Panc1 (cell line): ENCODE results near the gene SLFN5. TPM values are rescaled to one million over a fixed set of nuclear protein-coding genes. Genes with fewer than 3 reads are reported as not detected.

Source experiments
- ATAC-seq: fragments of 200-7000 bp; cut with Tn5 transposase; 2 replicates; pipeline ENCODE4 v1.9.1; 2020; ENCODE audit warnings: mild to moderate bottlenecking, moderate library complexity
- BruUV-seq: library from RNA; stranded (reverse); fragments of 400-500 nt; replicated peaks from 2 replicates; lab custom pipeline; 2021; lab: Mats Ljungman, UMichigan
- CTCF ChIA-PET: fragments of 300-600 bp; sonication (Branson Sonifier 250); formaldehyde crosslinking; loops from one replicate; lab custom pipeline; 2022; ENCODE audit warnings: antibody characterized with exemption; lab: Charles Lee
- POLR2A ChIA-PET: fragments of 300-600 bp; sonication (Branson Sonifier 250); formaldehyde crosslinking; loops from one replicate; lab custom pipeline; 2022; ENCODE audit warnings: antibody characterized with exemption; lab: Charles Lee
- DNase-seq: peaks from one replicate; pipeline ENCODE4 v3.0.0-alpha.2; 2010; ENCODE audit warnings: low read depth, low spot score
- H3K27ac ChIP-seq: 2 replicates; pipeline ENCODE4 v1.5.1; 2011; ENCODE audit warnings: mild to moderate bottlenecking, low read length, inconsistent platforms
- H3K27me3 ChIP-seq: fragments of 200-500 bp; sonication (Bioruptor generic); 2 replicates; pipeline ENCODE4 v1.6.0; 2014; ENCODE audit warnings: low read length, inconsistent platforms; ENCODE audit not compliant: control insufficient read depth, insufficient read depth
- H3K36me3 ChIP-seq: fragments of 200-500 bp; sonication (Bioruptor generic); 2 replicates; pipeline ENCODE4 v1.5.1; 2014; ENCODE audit warnings: inconsistent platforms, mild to moderate bottlenecking, low read length, moderate library complexity; ENCODE audit not compliant: control insufficient read depth, insufficient read depth
- H3K4me1 ChIP-seq: 2 replicates; pipeline ENCODE4 v1.5.1; 2011; ENCODE audit warnings: inconsistent platforms, mild to moderate bottlenecking, low read length, moderate library complexity; ENCODE audit not compliant: control insufficient read depth, insufficient read depth
- H3K4me3 ChIP-seq, 2 experiments: 2 replicates each; pipeline ENCODE4 v1.5.1; 2011 to 2012; ENCODE audit warnings: low read depth in 2 of 2, low read length in 2 of 2, mild to moderate bottlenecking in 2 of 2, inconsistent platforms in 1 of 2, moderate library complexity in 1 of 2
- H3K9me3 ChIP-seq: fragments of 200-500 bp; sonication (Bioruptor generic); 2 replicates; pipeline ENCODE4 v1.5.1; 2014; ENCODE audit warnings: low read depth, mild to moderate bottlenecking, inconsistent platforms, low read length, moderate library complexity; ENCODE audit not compliant: control insufficient read depth, insufficient read depth
- POLR2AphosphoS5 ChIP-seq: IDR thresholded peaks from 2 replicates; pipeline ENCODE4 v1.6.1; 2012; ENCODE audit warnings: mild to moderate bottlenecking, low read depth, low read length, moderate library complexity
- SIN3A ChIP-seq: IDR thresholded peaks from 2 replicates; pipeline ENCODE4 v1.6.1; 2012; ENCODE audit warnings: low read depth, mild to moderate bottlenecking, low read length, moderate library complexity, borderline replicate concordance; ENCODE audit not compliant: insufficient read depth
- TCF7L2 ChIP-seq: IDR thresholded peaks from 2 replicates; pipeline ENCODE4 v1.6.1; 2011; ENCODE audit warnings: mild to moderate bottlenecking, low read depth, low read length, inconsistent platforms
- in situ Hi-C: cut with HindIII; loops from 2 replicates; pipeline ENCODE4 v1.10.0; 2016; ENCODE audit warnings: low sequenced_read_pairs, low pct_unique_long_range_greater_than_20kb
- intact Hi-C: fragments of 100-400 bp; cut with micrococcal nuclease; formaldehyde crosslinking; loops from one replicate; pipeline ENCODE4 v1.10.0; 2022; ENCODE audit not compliant: unreplicated experiment
- total RNA-seq: library from RNA; stranded (reverse); gene quantifications from one replicate; pipeline ENCODE4 v1.2.1, GENCODE V29; 2021; ENCODE audit not compliant: unreplicated experiment
- TF ChIP-seq, protein P1 (sequence below): fragments of 450-650 bp; IDR thresholded peaks from 2 replicates; pipeline ENCODE4 v1.5.1; 2017; ENCODE audit warnings: mild to moderate bottlenecking
- TF ChIP-seq, protein P2 (sequence below), 2 experiments: IDR thresholded peaks; 2 replicates each; pipeline ENCODE4 v1.6.1; 2011 to 2012; ENCODE audit warnings: low read depth in 2 of 2, control low read depth in 1 of 2, low read length in 1 of 2, mild to moderate bottlenecking in 1 of 2, moderate library complexity in 1 of 2; ENCODE audit not compliant: insufficient read depth in 1 of 2

SLFN5 gene
- total RNA-seq, 1 experiment from 2014 or later = 5.4 TPM

DNA sequence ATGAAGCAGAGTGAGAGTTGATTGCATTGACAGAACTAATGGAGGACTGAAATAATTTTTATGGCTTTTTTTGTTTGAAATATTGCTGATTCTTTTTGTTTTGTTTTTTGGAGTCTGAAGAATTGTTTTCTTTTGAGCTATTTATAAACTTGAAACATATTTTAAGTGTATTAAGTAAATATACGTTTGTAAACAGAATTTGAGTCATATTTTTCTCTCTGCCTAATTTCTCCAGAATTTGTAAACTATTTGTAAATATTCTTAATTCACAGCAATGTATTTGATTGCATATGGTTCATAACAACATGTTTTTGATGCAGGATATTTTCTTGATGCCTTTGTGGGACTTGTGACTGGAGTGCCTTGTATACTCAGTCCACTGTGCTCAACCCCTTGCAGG is 79.9 kb downstream of the SLFN5 start:
- ChIA-PET CTCF (no interaction called here), POLR2A (no interaction called here)
- TF ChIP-seq TCF7L2 (no peak), SIN3A (no peak), POLR2AphosphoS5 (no peak)
- TF ChIP-seq, protein P1, sequence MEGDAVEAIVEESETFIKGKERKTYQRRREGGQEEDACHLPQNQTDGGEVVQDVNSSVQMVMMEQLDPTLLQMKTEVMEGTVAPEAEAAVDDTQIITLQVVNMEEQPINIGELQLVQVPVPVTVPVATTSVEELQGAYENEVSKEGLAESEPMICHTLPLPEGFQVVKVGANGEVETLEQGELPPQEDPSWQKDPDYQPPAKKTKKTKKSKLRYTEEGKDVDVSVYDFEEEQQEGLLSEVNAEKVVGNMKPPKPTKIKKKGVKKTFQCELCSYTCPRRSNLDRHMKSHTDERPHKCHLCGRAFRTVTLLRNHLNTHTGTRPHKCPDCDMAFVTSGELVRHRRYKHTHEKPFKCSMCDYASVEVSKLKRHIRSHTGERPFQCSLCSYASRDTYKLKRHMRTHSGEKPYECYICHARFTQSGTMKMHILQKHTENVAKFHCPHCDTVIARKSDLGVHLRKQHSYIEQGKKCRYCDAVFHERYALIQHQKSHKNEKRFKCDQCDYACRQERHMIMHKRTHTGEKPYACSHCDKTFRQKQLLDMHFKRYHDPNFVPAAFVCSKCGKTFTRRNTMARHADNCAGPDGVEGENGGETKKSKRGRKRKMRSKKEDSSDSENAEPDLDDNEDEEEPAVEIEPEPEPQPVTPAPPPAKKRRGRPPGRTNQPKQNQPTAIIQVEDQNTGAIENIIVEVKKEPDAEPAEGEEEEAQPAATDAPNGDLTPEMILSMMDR = no peak
- TF ChIP-seq, protein P2, sequence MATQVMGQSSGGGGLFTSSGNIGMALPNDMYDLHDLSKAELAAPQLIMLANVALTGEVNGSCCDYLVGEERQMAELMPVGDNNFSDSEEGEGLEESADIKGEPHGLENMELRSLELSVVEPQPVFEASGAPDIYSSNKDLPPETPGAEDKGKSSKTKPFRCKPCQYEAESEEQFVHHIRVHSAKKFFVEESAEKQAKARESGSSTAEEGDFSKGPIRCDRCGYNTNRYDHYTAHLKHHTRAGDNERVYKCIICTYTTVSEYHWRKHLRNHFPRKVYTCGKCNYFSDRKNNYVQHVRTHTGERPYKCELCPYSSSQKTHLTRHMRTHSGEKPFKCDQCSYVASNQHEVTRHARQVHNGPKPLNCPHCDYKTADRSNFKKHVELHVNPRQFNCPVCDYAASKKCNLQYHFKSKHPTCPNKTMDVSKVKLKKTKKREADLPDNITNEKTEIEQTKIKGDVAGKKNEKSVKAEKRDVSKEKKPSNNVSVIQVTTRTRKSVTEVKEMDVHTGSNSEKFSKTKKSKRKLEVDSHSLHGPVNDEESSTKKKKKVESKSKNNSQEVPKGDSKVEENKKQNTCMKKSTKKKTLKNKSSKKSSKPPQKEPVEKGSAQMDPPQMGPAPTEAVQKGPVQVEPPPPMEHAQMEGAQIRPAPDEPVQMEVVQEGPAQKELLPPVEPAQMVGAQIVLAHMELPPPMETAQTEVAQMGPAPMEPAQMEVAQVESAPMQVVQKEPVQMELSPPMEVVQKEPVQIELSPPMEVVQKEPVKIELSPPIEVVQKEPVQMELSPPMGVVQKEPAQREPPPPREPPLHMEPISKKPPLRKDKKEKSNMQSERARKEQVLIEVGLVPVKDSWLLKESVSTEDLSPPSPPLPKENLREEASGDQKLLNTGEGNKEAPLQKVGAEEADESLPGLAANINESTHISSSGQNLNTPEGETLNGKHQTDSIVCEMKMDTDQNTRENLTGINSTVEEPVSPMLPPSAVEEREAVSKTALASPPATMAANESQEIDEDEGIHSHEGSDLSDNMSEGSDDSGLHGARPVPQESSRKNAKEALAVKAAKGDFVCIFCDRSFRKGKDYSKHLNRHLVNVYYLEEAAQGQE (IDR thresholded peaks at IDR 0.05; ENCODE audit: insufficient read depth in 1 of 2, low read depth in 2 of 2, low read length in 1 of 2) = no peak
- intact Hi-C loops (no loop called here), in situ Hi-C loops (loop anchor here (25.0 kb wide), 1 partner anchor 215 kb away; the partner anchor contains the start of gene SLFN12L)
- Histone ChIP-seq H3K27me3 (peaks cover 2% of the 10 kb centered on the region; the same call in 1 of the 2 replicates), H3K36me3 (no peaks in the 10 kb centered on the region), H3K4me3 (no peak overlapping the region), H3K9me3 (no peaks in the 10 kb centered on the region), H3K4me1 (no peaks in the 10 kb centered on the region), H3K27ac (no peak overlapping the region)
- no TSS peak for BruUV-seq
- ATAC-seq = no peak
- DNase-seq = no peak

Other genes with a start within 250 kb of the SLFN5 start
- 38.4 TPM for gene RFFL, start 179.4 kb upstream of the SLFN5 start, total RNA-seq
- 25.9 TPM for gene RAD51D, start 123.2 kb upstream of the SLFN5 start, total RNA-seq
- gene FNDC8, start 121.5 kb upstream of the SLFN5 start, total RNA-seq = not detected
- 35.5 TPM for gene NLE1, start 100.8 kb upstream of the SLFN5 start, total RNA-seq
- gene UNC45B, start 95.3 kb upstream of the SLFN5 start, total RNA-seq = not detected
- not detected for gene SLC35G3, start 48.7 kb upstream of the SLFN5 start, total RNA-seq
- gene SLFN11, start 130.5 kb downstream of the SLFN5 start, total RNA-seq = 45.0 TPM
- gene SLFN12, start 189.4 kb downstream of the SLFN5 start, total RNA-seq = 35.2 TPM
- 56.5 TPM for gene SLFN13, start 205.7 kb downstream of the SLFN5 start, total RNA-seq